ENCODE measurements around the gene PIGM.

GRCh38 chr1:160068225-160068624 is 36.4 kb upstream of the PIGM start:
- no peak for TF ChIP-seq CTCF (conservative IDR thresholded peaks at IDR 0.05; ENCODE audit: low read depth, low read length)
- no peak for TF ChIP-seq EZH2 (IDR thresholded peaks at IDR 0.05; ENCODE audit: borderline replicate concordance, low read depth, low read length, poor library complexity, severe bottlenecking)

Measured in A673 (cell line).